Endothelial cell of umbilical vein (primary cell): ENCODE data around the gene AVL9. TPM values are rescaled to one million over a fixed set of nuclear protein-coding genes. Genes with fewer than 3 reads are reported as not detected.

ENCODE experiments used
- BruUV-seq: library from RNA; stranded (reverse); fragments of 400-500 nt; replicated peaks from 2 replicates; lab custom pipeline; 2021; lab: Mats Ljungman, UMichigan
- CTCF ChIA-PET: fragments of 300-600, 350-600 bp; sonication (Branson Sonifier 250); formaldehyde crosslinking; loops from one replicate; lab custom pipeline; 2021; ENCODE audit warnings: antibody characterized with exemption, inconsistent platforms; lab: Charles Lee
- POLR2A ChIA-PET: fragments of 300-600, 350-600 bp; sonication (Branson Sonifier 250); formaldehyde crosslinking; loops from one replicate; lab custom pipeline; 2021; ENCODE audit warnings: antibody characterized with exemption, inconsistent platforms; lab: Charles Lee
- DNase-seq: peaks from one replicate; pipeline ENCODE4 v3.0.0-alpha.2; 2011; ENCODE audit warnings: low read depth, low spot score
- FAIRE-seq: peaks from 2 replicates; lab custom pipeline; 2011; peaks lifted over from hg19 to GRCh38; lab: Jason Lieb, UNC
- H2AFZ ChIP-seq: 2 replicates; pipeline ENCODE4 v1.6.0; 2012; ENCODE audit warnings: low read depth, low read length, control low read depth, inconsistent platforms
- H3K27ac ChIP-seq: 2 replicates; pipeline ENCODE4 v1.5.1; 2011; ENCODE audit warnings: low read depth, mild to moderate bottlenecking, control low read depth, low read length, moderate library complexity; ENCODE audit not compliant: insufficient read depth
- H3K27me3 ChIP-seq, 2 experiments: 2 replicates each; pipeline versions ENCODE4 v1.6.0 to v1.6.1; 2011; ENCODE audit warnings: low read length in 2 of 2, mixed read lengths in 1 of 2; ENCODE audit not compliant: control insufficient read depth in 2 of 2, insufficient read depth in 2 of 2
- H3K36me3 ChIP-seq, 2 experiments: 2 replicates in 1 of 2; 3 replicates in 1 of 2; pipeline ENCODE4 v1.5.1; 2011; ENCODE audit warnings: low read length in 2 of 2, mild to moderate bottlenecking in 1 of 2, moderate library complexity in 1 of 2; ENCODE audit not compliant: control insufficient read depth in 2 of 2, insufficient read depth in 2 of 2; ENCODE audit errors: extremely low read depth in 1 of 2
- H3K4me1 ChIP-seq: 3 replicates; pipeline ENCODE4 v1.5.1; 2011; ENCODE audit warnings: mild to moderate bottlenecking, low read length; ENCODE audit not compliant: control insufficient read depth, insufficient read depth; ENCODE audit errors: extremely low read depth
- H3K4me2 ChIP-seq: 2 replicates; pipeline ENCODE4 v1.6.1; 2011; ENCODE audit warnings: low read length, control low read depth, mixed read lengths; ENCODE audit not compliant: insufficient read depth
- H3K4me3 ChIP-seq, 3 experiments: fragments of 200-600 bp in 1 of 3; sonication (generic), shearing (Covaris generic) in 1 of 3; replicated peaks in 1 of 3; 2 replicates each; pipeline ENCODE4 v1.5.1; 2011 to 2016; ENCODE audit warnings: control low read depth in 3 of 3, low read length in 3 of 3, mild to moderate bottlenecking in 2 of 3, inconsistent platforms in 1 of 3, low read depth in 1 of 3, moderate library complexity in 1 of 3; ENCODE audit not compliant: insufficient read depth in 1 of 3
- H3K79me2 ChIP-seq: 2 replicates; pipeline ENCODE4 v1.6.0; 2012; ENCODE audit warnings: low read length, inconsistent platforms; ENCODE audit not compliant: control insufficient read depth, insufficient read depth
- H3K9ac ChIP-seq: replicated peaks from 2 replicates; pipeline ENCODE3; 2011; ENCODE audit warnings: low read length, control low read depth; ENCODE audit not compliant: insufficient read depth; ENCODE audit errors: extremely low read depth
- H3K9me1 ChIP-seq: replicated peaks from 3 replicates; pipeline ENCODE4 v1.6.0; 2011; ENCODE audit warnings: mild to moderate bottlenecking, low read length; ENCODE audit not compliant: control insufficient read depth, insufficient read depth; ENCODE audit errors: extremely low read depth
- H3K9me3 ChIP-seq: replicated peaks from 2 replicates; pipeline ENCODE4 v1.5.1; 2012; ENCODE audit warnings: low read length, inconsistent platforms; ENCODE audit not compliant: control insufficient read depth, insufficient read depth
- H4K20me1 ChIP-seq: replicated peaks from 2 replicates; pipeline ENCODE3; 2011; ENCODE audit warnings: mild to moderate bottlenecking, low read length; ENCODE audit not compliant: control insufficient read depth, insufficient read depth; ENCODE audit errors: extremely low read depth
- CTCF ChIP-seq, 2 donors: IDR thresholded peaks; 1 replicate in 1 of 2; 2 replicates in 1 of 2; pipeline ENCODE4 v1.5.1; 2011; ENCODE audit warnings: low read length in 2 of 2, mild to moderate bottlenecking in 2 of 2, moderate library complexity in 2 of 2, control low read depth in 1 of 2, inconsistent platforms in 1 of 2, low read depth in 1 of 2; ENCODE audit not compliant: insufficient read depth in 1 of 2; ENCODE audit errors: extremely low read depth in 1 of 2
- EZH2 ChIP-seq: IDR thresholded peaks from 2 replicates; pipeline ENCODE4 v1.6.1; 2012; ENCODE audit warnings: borderline replicate concordance, low read depth, mild to moderate bottlenecking, moderate library complexity, low read length, inconsistent platforms; ENCODE audit not compliant: severe bottlenecking
- FOS ChIP-seq: IDR thresholded peaks from 2 replicates; pipeline ENCODE4 v1.6.1; 2011; ENCODE audit warnings: mild to moderate bottlenecking, low read length, moderate library complexity, borderline replicate concordance; ENCODE audit not compliant: insufficient read depth
- GATA2 ChIP-seq: IDR thresholded peaks from 2 replicates; pipeline ENCODE4 v1.7.0; 2011; ENCODE audit warnings: low read depth, mild to moderate bottlenecking, moderate library complexity, mixed read lengths, low read length; ENCODE audit not compliant: insufficient read length, insufficient read depth
- JUN ChIP-seq: IDR thresholded peaks from 2 replicates; pipeline ENCODE4 v1.6.1; 2011; ENCODE audit warnings: borderline replicate concordance, low read depth; ENCODE audit not compliant: insufficient read length, insufficient read depth
- MAX ChIP-seq: IDR thresholded peaks from 2 replicates; pipeline ENCODE4 v1.6.1; 2011; ENCODE audit not compliant: insufficient read depth, insufficient read length
- MYC ChIP-seq: IDR thresholded peaks from one replicate; pipeline ENCODE4 v1.6.1; 2011; ENCODE audit warnings: mild to moderate bottlenecking, low read depth, low read length
- POLR2A ChIP-seq: IDR thresholded peaks from 2 replicates; pipeline ENCODE4 v1.6.1; 2012; ENCODE audit warnings: low read depth, mild to moderate bottlenecking, control low read depth, low read length
- POLR2AphosphoS5 ChIP-seq: IDR thresholded peaks from 2 replicates; pipeline ENCODE4 v1.6.1; 2012; ENCODE audit warnings: low read depth, mild to moderate bottlenecking, control low read depth, low read length, moderate library complexity; ENCODE audit not compliant: insufficient read depth
- dilution Hi-C: fragments of 300-500 bp; cut with MboI; formaldehyde crosslinking; loops from one replicate; pipeline ENCODE4 v1.15.0; 2019; ENCODE audit warnings: low sequenced_read_pairs; ENCODE audit not compliant: extremely low pct_ligation_motif_present
- intact Hi-C: fragments of 100-400 bp; cut with micrococcal nuclease; formaldehyde crosslinking; loops from one replicate; pipeline ENCODE4 v1.10.0; 2022
- polyA plus RNA-seq, 4 experiments: library from polyadenylated mRNA; depleted of rRNA in 3 of 4; stranded (reverse) in 3 of 4; unstranded in 1 of 4; fragments of >200 nt; gene quantifications; 2 replicates each; pipeline versions ENCODE4 v1.2.1 to v1.2.3, GENCODE V29; 2011 to 2012; ENCODE audit warnings: missing spikeins in 1 of 4
- total RNA-seq: library from RNA; stranded (reverse); gene quantifications from 2 replicates; pipeline ENCODE4 v1.2.3, GENCODE V29; 2021

The AVL9 gene
- total and polyA plus RNA-seq, 2 donors (not counting 3 experiments of a cell fraction or from before 2014, with no cell fraction given): 12.7 to 42.5 TPM

GRCh38 chr7:32537760-32538159 lies 42.5 kb downstream of the AVL9 start:
- dilution Hi-C loops (no loop called here), intact Hi-C loops (loop anchor here (2.0 kb wide), 1 partner anchor 43 kb away; the partner anchor contains the start of gene AVL9)
- no peaks in the 10 kb centered on the region for H4K20me1 ChIP-seq
- ChIA-PET CTCF (no interaction called here), POLR2A (no interaction called here)
- no peak overlapping the region for H3K4me3 ChIP-seq
- H3K36me3 ChIP-seq: no peaks in the 10 kb centered on the region
- no peak overlapping the region for H3K9ac ChIP-seq
- H3K9me1 ChIP-seq: no peaks in the 10 kb centered on the region
- H3K4me1 ChIP-seq: peaks cover 9% of the 10 kb centered on the region
- TF ChIP-seq CTCF (IDR thresholded peaks at IDR 0.05; ENCODE audit: extremely low read depth in 1 of 2, insufficient read depth in 1 of 2, low read depth in 1 of 2, low read length in 2 of 2) (no peak), MAX (no peak), POLR2AphosphoS5 (no peak), FOS (no peak), JUN (no peak), EZH2 (no peak), POLR2A (no peak), GATA2 (no peak), MYC (no peak)
- DNase-seq (no peak), FAIRE-seq (no peak)
- peaks cover 33% of the 10 kb centered on the region for H3K79me2 ChIP-seq
- H3K4me2 ChIP-seq: no peak overlapping the region
- no TSS peak for BruUV-seq
- no peaks in the 10 kb centered on the region for H3K9me3 ChIP-seq
- H3K27ac ChIP-seq: no peak overlapping the region
- H2AFZ ChIP-seq: no peak overlapping the region
- no peaks in the 10 kb centered on the region for H3K27me3 ChIP-seq
